Thyroid gland (tissue), 4 donors: ENCODE data around the gene WDR77. TPM values are rescaled to one million over a fixed set of nuclear protein-coding genes. Genes with fewer than 3 reads are reported as not detected.

Experiments
- DNase-seq, 2 donors: peaks; one replicate each; pipeline ENCODE4 v3.0.0-alpha.2; 2019
- H3K27ac ChIP-seq, 3 donors: fragments of 200-600 bp; sonication (generic); 1 replicate in 2 of 3; 2 replicates in 1 of 3; pipeline ENCODE4 v1.5.1; 2016 to 2019; ENCODE audit warnings: mild to moderate bottlenecking in 1 of 3, moderate library complexity in 1 of 3
- H3K27me3 ChIP-seq: fragments of 200-600 bp; sonication (generic); one replicate; pipeline ENCODE4 v1.5.1; 2019
- H3K36me3 ChIP-seq, 2 donors: fragments of 200-600 bp; sonication (generic); one replicate each; pipeline ENCODE4 v1.5.1; 2016 to 2019
- H3K4me1 ChIP-seq, 2 donors: fragments of 200-600 bp; sonication (generic); one replicate each; pipeline ENCODE4 v1.5.1; 2017 to 2019
- H3K4me3 ChIP-seq, 3 donors: fragments of 200-600 bp; sonication (generic); replicated peaks in 1 of 3; 1 replicate in 2 of 3; 2 replicates in 1 of 3; pipeline ENCODE4 v1.5.1; 2016; ENCODE audit warnings: mild to moderate bottlenecking in 1 of 3
- H3K9me3 ChIP-seq: fragments of 200-600 bp; sonication (generic); one replicate; pipeline ENCODE4 v1.5.1; 2017
- POLR2A ChIP-seq, 2 donors: fragments of 450-650 bp; IDR thresholded peaks; one replicate each; pipeline ENCODE4 v1.6.1; 2017; ENCODE audit warnings: antibody characterized with exemption in 2 of 2, mild to moderate bottlenecking in 2 of 2, moderate library complexity in 1 of 2
- WGBS, 2 donors: methylation state at CpG; one replicate each; pipeline ENCODE4 v1.1.5; 2017; 5-methylcytosine and 5-hydroxymethylcytosine counted together
- intact Hi-C: fragments of 100-400 bp; cut with DNase I; formaldehyde crosslinking; loops from one replicate; pipeline ENCODE4 v1.15.1; 2023
- total RNA-seq, 4 donors: library from RNA; depleted of rRNA; stranded (reverse); fragments of >200 nt; gene quantifications; one replicate each; pipeline ENCODE4 v1.2.3, GENCODE V29; 2016
- TF ChIP-seq, protein P1 (sequence below), 6 experiments: fragments of 200-600 bp in 3 of 6; fragments of 450-650 bp in 3 of 6; sonication (generic) in 3 of 6; IDR thresholded peaks; one replicate each; pipeline ENCODE4 v1.5.1; 2016 to 2019; ENCODE audit warnings: antibody characterized with exemption in 6 of 6, mild to moderate bottlenecking in 2 of 6, inconsistent platforms in 1 of 6, moderate library complexity in 1 of 6

WDR77 gene
- total RNA-seq, 4 donors from 2014 or later: 19.5 to 36.1 (median 26.3) TPM

GRCh38 chr1:111465754-111466153 is 16.7 kb upstream of the WDR77 start:
- Histone ChIP-seq H3K36me3 (peaks cover 12 to 16% of the 10 kb centered on the region in 2 donors), H3K4me1 (no peaks in the 10 kb centered on the region), H3K4me3 (no peak overlapping the region), H3K27ac (no peak overlapping the region), H3K27me3 (no peaks in the 10 kb centered on the region), H3K9me3 (no peaks in the 10 kb centered on the region)
- DNase-seq: no peak
- WGBS, 2 donors: 93 to 98% methylated on average over 2 of the region's 2 CpGs
- intact Hi-C loops: no loop called here
- TF ChIP-seq POLR2A (IDR thresholded peaks at IDR 0.05): no peak
- TF ChIP-seq, protein P1, sequence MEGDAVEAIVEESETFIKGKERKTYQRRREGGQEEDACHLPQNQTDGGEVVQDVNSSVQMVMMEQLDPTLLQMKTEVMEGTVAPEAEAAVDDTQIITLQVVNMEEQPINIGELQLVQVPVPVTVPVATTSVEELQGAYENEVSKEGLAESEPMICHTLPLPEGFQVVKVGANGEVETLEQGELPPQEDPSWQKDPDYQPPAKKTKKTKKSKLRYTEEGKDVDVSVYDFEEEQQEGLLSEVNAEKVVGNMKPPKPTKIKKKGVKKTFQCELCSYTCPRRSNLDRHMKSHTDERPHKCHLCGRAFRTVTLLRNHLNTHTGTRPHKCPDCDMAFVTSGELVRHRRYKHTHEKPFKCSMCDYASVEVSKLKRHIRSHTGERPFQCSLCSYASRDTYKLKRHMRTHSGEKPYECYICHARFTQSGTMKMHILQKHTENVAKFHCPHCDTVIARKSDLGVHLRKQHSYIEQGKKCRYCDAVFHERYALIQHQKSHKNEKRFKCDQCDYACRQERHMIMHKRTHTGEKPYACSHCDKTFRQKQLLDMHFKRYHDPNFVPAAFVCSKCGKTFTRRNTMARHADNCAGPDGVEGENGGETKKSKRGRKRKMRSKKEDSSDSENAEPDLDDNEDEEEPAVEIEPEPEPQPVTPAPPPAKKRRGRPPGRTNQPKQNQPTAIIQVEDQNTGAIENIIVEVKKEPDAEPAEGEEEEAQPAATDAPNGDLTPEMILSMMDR (IDR thresholded peaks at IDR 0.05): no peak

GRCh38 chr1:111463029-111463683 is 14.1 kb upstream of the WDR77 start:
- WGBS, 2 donors: 84 to 86% methylated on average over 4 of the region's 4 CpGs
- intact Hi-C loops: no loop called here
- H3K27ac ChIP-seq: no peak overlapping the region
- DNase-seq: no peak
- H3K4me3 ChIP-seq: no peak overlapping the region
- H3K36me3 ChIP-seq: peaks cover 29 to 35% of the 10 kb centered on the region in 2 donors
- no peaks in the 10 kb centered on the region for H3K9me3 ChIP-seq
- TF ChIP-seq POLR2A (IDR thresholded peaks at IDR 0.05): no peak
- TF ChIP-seq, protein P1 (IDR thresholded peaks at IDR 0.05): no peak
- no peaks in the 10 kb centered on the region for H3K27me3 ChIP-seq
- no peaks in the 10 kb centered on the region for H3K4me1 ChIP-seq

DNA sequence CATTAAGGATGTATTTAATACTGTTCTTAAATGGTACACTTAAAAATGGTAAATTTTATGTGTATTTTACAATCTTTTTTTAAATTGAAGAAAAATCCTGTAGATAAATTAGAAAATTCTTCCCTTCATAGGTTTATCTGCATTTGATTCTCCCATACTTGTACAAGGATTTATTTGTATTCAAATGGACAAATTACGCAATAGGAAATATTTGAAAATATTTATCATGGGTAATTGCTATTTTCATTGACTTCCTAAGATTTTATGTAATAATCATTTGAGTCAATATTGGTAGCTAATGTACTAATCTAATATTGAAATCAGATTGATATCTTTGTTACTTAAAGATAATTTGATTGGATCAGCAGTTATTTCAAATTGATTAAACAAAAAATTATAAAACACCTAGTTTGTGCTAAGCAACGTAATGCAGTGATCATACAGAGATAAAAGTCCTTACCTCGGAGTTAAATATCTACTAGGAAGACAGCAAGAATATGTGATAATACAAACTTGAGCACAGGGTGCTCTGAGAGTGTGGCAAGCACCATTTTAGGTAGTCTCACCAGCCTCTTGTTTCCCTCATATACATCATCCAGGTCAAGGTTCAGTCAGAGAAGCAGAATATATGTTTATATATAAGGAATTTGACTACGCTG is 13.4 kb upstream of the WDR77 start:
- intact Hi-C loops: no loop called here
- Histone ChIP-seq H3K27ac (no peak overlapping the region), H3K4me3 (no peak overlapping the region), H3K36me3 (peaks cover 35 to 42% of the 10 kb centered on the region in 2 donors), H3K27me3 (no peaks in the 10 kb centered on the region), H3K4me1 (no peaks in the 10 kb centered on the region), H3K9me3 (no peaks in the 10 kb centered on the region)
- 96% methylated on average over 4 of the region's 4 CpGs for WGBS, 2 donors
- DNase-seq: no peak
- TF ChIP-seq, protein P1 (IDR thresholded peaks at IDR 0.05): no peak
- no peak for TF ChIP-seq POLR2A (IDR thresholded peaks at IDR 0.05)

- Histone ChIP-seq H3K27me3 (no peaks in the 10 kb centered on the region), H3K36me3 (peaks cover 43 to 49% of the 10 kb centered on the region in 2 donors), H3K27ac (no peak overlapping the region), H3K9me3 (no peaks in the 10 kb centered on the region), H3K4me3 (no peak overlapping the region), H3K4me1 (no peaks in the 10 kb centered on the region)
- WGBS, 2 donors: 94 to 97% methylated on average over 6 of the region's 6 CpGs
- no peak for DNase-seq
- TF ChIP-seq, protein P1 (IDR thresholded peaks at IDR 0.05): no peak
- TF ChIP-seq POLR2A (IDR thresholded peaks at IDR 0.05): no peak
- intact Hi-C loops: no loop called here
These were observed 12.7 kb upstream of the WDR77 start for GRCh38 chr1:111461765-111462164.

GRCh38 chr1:111455642-111456031 is 6.6 kb upstream of the WDR77 start:
- Histone ChIP-seq H3K9me3 (no peaks in the 10 kb centered on the region), H3K4me1 (peaks cover under 1 to 13% of the 10 kb centered on the region in 2 donors), H3K27ac (no peak overlapping the region), H3K27me3 (no peaks in the 10 kb centered on the region), H3K4me3 (no peak overlapping the region), H3K36me3 (peaks cover 34 to 46% of the 10 kb centered on the region in 2 donors)
- no peak for DNase-seq
- intact Hi-C loops: no loop called here
- no peak for TF ChIP-seq POLR2A (IDR thresholded peaks at IDR 0.05)
- TF ChIP-seq, protein P1 (IDR thresholded peaks at IDR 0.05): no peak
- WGBS, 2 donors: 95 to 96% methylated on average over 3 of the region's 3 CpGs
